PC-9 (cell line): ENCODE data around the gene THUMPD3. TPM values are rescaled to one million over a fixed set of nuclear protein-coding genes. Genes with fewer than 3 reads are reported as not detected.

Source experiments
- BruUV-seq: library from RNA; stranded (reverse); fragments of 400-500 nt; replicated peaks from 2 replicates; lab custom pipeline; 2021; lab: Mats Ljungman, UMichigan
- CTCF ChIA-PET: fragments of 300-600 bp; sonication (Branson Sonifier 250); formaldehyde crosslinking; loops from one replicate; lab custom pipeline; 2022; ENCODE audit warnings: antibody characterized with exemption; lab: Charles Lee
- POLR2A ChIA-PET: fragments of 300-600 bp; sonication (Branson Sonifier 250); formaldehyde crosslinking; loops from one replicate; lab custom pipeline; 2022; ENCODE audit warnings: antibody characterized with exemption; ENCODE audit not compliant: unreplicated experiment; lab: Charles Lee
- DNase-seq, 2 experiments: peaks; one replicate each; pipeline versions ENCODE4 v3.0.0 to v3.0.0-alpha.2; 2015 to 2022; ENCODE audit warnings: mixed read lengths in 1 of 2
- H2AFZ ChIP-seq: fragments of 200-600 bp; sonication (generic); 2 replicates; pipeline ENCODE4 v1.8.1; 2017; ENCODE audit warnings: antibody characterized with exemption
- H3F3A ChIP-seq: fragments of 200-600 bp; sonication (generic); 2 replicates; pipeline ENCODE4 v1.8.1; 2017; ENCODE audit warnings: antibody characterized with exemption, mild to moderate bottlenecking, low read depth; ENCODE audit not compliant: insufficient read depth
- H3K27ac ChIP-seq: fragments of 200-600 bp; sonication (generic); 2 replicates; pipeline ENCODE4 v1.6.1; 2016; ENCODE audit warnings: mixed run types
- H3K27me3 ChIP-seq: fragments of 200-600 bp; sonication (generic); 2 replicates; pipeline ENCODE4 v1.6.1; 2016; ENCODE audit warnings: low read depth, mixed run types; ENCODE audit not compliant: insufficient read depth
- H3K36me3 ChIP-seq: fragments of 200-600 bp; sonication (generic); 2 replicates; pipeline ENCODE4 v1.6.1; 2016; ENCODE audit warnings: low read depth, mixed run types
- H3K4me1 ChIP-seq: fragments of 200-600 bp; sonication (generic); replicated peaks from 2 replicates; pipeline ENCODE4 v1.6.1; 2016; ENCODE audit warnings: mixed run types; ENCODE audit not compliant: insufficient read depth
- H3K4me2 ChIP-seq: fragments of 200-600 bp; sonication (generic); 2 replicates; pipeline ENCODE4 v1.6.1; 2017; ENCODE audit warnings: mixed run types
- H3K4me3 ChIP-seq: fragments of 200-600 bp; sonication (generic); 2 replicates; pipeline ENCODE4 v1.6.1; 2016; ENCODE audit warnings: mixed run types
- H3K79me2 ChIP-seq: fragments of 200-600 bp; sonication (generic); 2 replicates; pipeline ENCODE4 v1.6.1; 2017; ENCODE audit warnings: low read depth, mixed run types
- H3K9me2 ChIP-seq: fragments of 200-600 bp; sonication (generic); 2 replicates; pipeline ENCODE4 v1.8.1; 2017; ENCODE audit warnings: mild to moderate bottlenecking; ENCODE audit not compliant: insufficient read depth
- H3K9me3 ChIP-seq: fragments of 200-600 bp; sonication (generic); 2 replicates; pipeline ENCODE4 v1.8.1; 2016; ENCODE audit warnings: low read depth; ENCODE audit not compliant: insufficient read depth
- H4K20me1 ChIP-seq: fragments of 200-600 bp; sonication (generic); 2 replicates; pipeline ENCODE4 v1.8.1; 2017; ENCODE audit not compliant: insufficient read depth
- EZH2 ChIP-seq: fragments of 200-600 bp; sonication (generic); IDR thresholded peaks from 2 replicates; pipeline ENCODE4 v1.8.0; 2017; ENCODE audit warnings: antibody characterized with exemption, low read depth
- intact Hi-C: fragments of 100-400 bp; cut with micrococcal nuclease; formaldehyde crosslinking; loops from one replicate; pipeline ENCODE4 v1.10.0; 2022; ENCODE audit not compliant: unreplicated experiment
- total RNA-seq: library from RNA; stranded (reverse); gene quantifications from 2 replicates; pipeline ENCODE4 v1.2.3, GENCODE V29; 2021
- TF ChIP-seq, protein P1 (sequence below): fragments of 200-600 bp; sonication (generic); conservative IDR thresholded peaks from 2 replicates; pipeline ENCODE4 v1.6.1; 2017; ENCODE audit warnings: mixed run types, antibody characterized with exemption, mild to moderate bottlenecking, moderate library complexity

Gene THUMPD3
- total RNA-seq, 1 experiment from 2014 or later = 48.8 TPM

DNA sequence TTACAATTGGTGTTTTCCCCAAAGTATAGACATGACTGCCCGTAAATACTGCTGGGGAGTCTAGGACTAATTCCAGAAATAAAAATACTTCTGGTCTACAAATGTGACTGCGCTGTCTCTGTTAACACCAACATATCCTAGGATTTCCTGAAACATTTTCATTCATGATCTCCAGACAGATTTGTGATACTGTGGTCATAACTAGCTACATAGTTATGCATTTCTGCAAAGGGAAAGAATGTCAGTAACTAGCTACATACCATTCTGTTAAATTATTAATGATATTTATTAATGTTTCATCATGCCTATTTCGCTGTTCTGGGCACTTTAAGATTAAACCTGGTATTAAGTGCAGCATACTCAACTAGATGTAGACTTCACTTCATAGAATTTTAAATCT is 67.9 kb downstream of the THUMPD3 start:
- Histone ChIP-seq H3K4me1 (no peaks in the 10 kb centered on the region), H3K27me3 (no peaks in the 10 kb centered on the region), H3K4me2 (no peak overlapping the region), H3K4me3 (no peak overlapping the region), H3K9me3 (no peaks in the 10 kb centered on the region), H3K36me3 (peaks cover 80% of the 10 kb centered on the region), H2AFZ (no peak overlapping the region), H3F3A (peaks cover 13% of the 10 kb centered on the region), H3K9me2 (no peaks in the 10 kb centered on the region; the same call in 1 of the 2 replicates), H4K20me1 (peaks cover 57% of the 10 kb centered on the region), H3K79me2 (peaks cover 83% of the 10 kb centered on the region), H3K27ac (no peak overlapping the region)
- no TSS peak for BruUV-seq
- TF ChIP-seq EZH2 = no peak
- TF ChIP-seq, protein P1, sequence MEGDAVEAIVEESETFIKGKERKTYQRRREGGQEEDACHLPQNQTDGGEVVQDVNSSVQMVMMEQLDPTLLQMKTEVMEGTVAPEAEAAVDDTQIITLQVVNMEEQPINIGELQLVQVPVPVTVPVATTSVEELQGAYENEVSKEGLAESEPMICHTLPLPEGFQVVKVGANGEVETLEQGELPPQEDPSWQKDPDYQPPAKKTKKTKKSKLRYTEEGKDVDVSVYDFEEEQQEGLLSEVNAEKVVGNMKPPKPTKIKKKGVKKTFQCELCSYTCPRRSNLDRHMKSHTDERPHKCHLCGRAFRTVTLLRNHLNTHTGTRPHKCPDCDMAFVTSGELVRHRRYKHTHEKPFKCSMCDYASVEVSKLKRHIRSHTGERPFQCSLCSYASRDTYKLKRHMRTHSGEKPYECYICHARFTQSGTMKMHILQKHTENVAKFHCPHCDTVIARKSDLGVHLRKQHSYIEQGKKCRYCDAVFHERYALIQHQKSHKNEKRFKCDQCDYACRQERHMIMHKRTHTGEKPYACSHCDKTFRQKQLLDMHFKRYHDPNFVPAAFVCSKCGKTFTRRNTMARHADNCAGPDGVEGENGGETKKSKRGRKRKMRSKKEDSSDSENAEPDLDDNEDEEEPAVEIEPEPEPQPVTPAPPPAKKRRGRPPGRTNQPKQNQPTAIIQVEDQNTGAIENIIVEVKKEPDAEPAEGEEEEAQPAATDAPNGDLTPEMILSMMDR = no peak
- no peak for DNase-seq
- intact Hi-C loops = loop anchor here (5.0 kb wide), 1 partner anchor 37 kb away; no protein-coding TSS in a partner anchor
- POLR2A ChIA-PET = no interaction called here
- CTCF ChIA-PET = no interaction called here

DNA sequence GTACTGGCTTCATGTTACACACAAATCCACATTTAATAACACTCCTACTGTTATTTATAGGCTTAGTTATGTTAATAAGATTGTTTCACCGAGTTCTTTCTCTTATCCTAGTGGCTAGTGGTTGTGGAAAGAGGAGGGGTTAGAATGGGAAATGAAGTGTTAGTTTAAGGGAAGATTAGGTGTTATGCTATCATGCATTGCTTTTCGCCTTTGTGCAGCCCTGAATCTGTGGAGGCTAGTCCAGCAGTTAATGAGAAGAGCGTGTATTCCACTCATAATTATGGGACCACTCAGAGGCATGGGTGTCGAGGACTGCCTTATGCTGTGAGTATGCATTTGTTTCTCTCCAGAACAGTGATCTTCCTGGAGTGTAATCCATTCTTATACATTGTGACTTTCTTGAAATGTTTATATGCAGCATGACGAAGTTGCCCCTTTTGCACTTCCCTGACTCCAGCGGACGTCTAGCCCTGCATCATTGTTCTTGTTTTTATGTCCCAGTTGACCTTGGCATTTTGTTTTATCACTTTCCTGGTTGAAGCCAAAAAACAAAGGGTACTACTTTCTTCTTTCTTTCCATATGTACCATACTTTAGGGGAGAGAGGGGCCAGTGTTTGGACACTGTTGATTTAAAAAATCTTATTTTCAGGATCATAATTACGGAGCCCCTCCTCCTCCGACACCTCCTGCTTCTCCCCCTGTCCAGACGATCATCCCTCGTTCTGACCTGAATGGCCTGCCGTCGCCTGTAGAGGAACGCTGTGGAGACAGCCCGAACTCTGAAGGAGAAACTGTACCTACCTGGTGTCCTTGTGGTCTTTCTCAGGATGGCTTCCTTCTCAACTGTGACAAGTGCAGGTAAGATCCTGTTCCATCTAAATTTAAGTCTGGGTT is 71.0 kb downstream of the THUMPD3 start:
- intact Hi-C loops = loop anchor here (5.0 kb wide), 1 partner anchor 33 kb away; no protein-coding TSS in a partner anchor
- Histone ChIP-seq H3K79me2 (peaks cover 53% of the 10 kb centered on the region), H3K27me3 (no peaks in the 10 kb centered on the region), H3K4me1 (no peaks in the 10 kb centered on the region), H3K4me3 (no peak overlapping the region), H3K9me3 (no peaks in the 10 kb centered on the region), H3K9me2 (no peaks in the 10 kb centered on the region; the same call in 1 of the 2 replicates), H2AFZ (no peak overlapping the region), H3K27ac (no peak overlapping the region), H3K36me3 (peaks cover 80% of the 10 kb centered on the region), H3F3A (peaks cover 34% of the 10 kb centered on the region), H4K20me1 (peaks cover 69% of the 10 kb centered on the region), H3K4me2 (no peak overlapping the region)
- TF ChIP-seq EZH2 = no peak
- TF ChIP-seq, protein P1 = no peak
- ChIA-PET CTCF (no interaction called here), POLR2A (no interaction called here)
- BruUV-seq = no TSS peak
- no peak for DNase-seq

GRCh38 chr3:9435316-9435715 is 72.5 kb downstream of the THUMPD3 start:
- TF ChIP-seq EZH2 = no peak
- TF ChIP-seq, protein P1 = no peak
- DNase-seq = no peak
- H3K27me3 ChIP-seq = no peaks in the 10 kb centered on the region
- no peak overlapping the region for H3K4me3 ChIP-seq
- intact Hi-C loops = no loop called here
- peaks cover 79% of the 10 kb centered on the region for H4K20me1 ChIP-seq
- peaks cover 31% of the 10 kb centered on the region for H3F3A ChIP-seq
- no peaks in the 10 kb centered on the region for H3K9me3 ChIP-seq
- no TSS peak for BruUV-seq
- no peaks in the 10 kb centered on the region for H3K4me1 ChIP-seq
- CTCF ChIA-PET = no interaction called here
- H3K9me2 ChIP-seq = no peaks in the 10 kb centered on the region; the same call in 1 of the 2 replicates
- peaks cover 49% of the 10 kb centered on the region for H3K79me2 ChIP-seq
- H3K36me3 ChIP-seq = peaks cover 82% of the 10 kb centered on the region
- H3K27ac ChIP-seq = no peak overlapping the region
- H2AFZ ChIP-seq = no peak overlapping the region
- POLR2A ChIA-PET = no interaction called here
- no peak overlapping the region for H3K4me2 ChIP-seq

Other genes starting within 250 kb of the THUMPD3 start
- gene SRGAP3, start 113.4 kb upstream of the THUMPD3 start, total RNA-seq = 12.9 and 17.5 TPM in 2 replicates
- 117 and 140 TPM in 2 replicates for gene SETD5, start 34.6 kb downstream of the THUMPD3 start, total RNA-seq
- gene LHFPL4, start 190.8 kb downstream of the THUMPD3 start, total RNA-seq = not detected in 2 replicates